ENCODE measurements around the gene GPR18. TPM values are rescaled to one million over a fixed set of nuclear protein-coding genes. Genes with fewer than 3 reads are reported as not detected.

GPR18 gene
- polyA plus RNA-seq (ENCODE audit: insufficient read length) = 0.28 TPM
- long read RNA-seq, donor 1 = 0 reads
- long read RNA-seq, donor 2 = 0 reads
- long read RNA-seq, donor 3 = 0 reads
- long read RNA-seq, donor 4 = 0 reads
- long read RNA-seq, donor 5 = 0 reads
- long read RNA-seq, donor 6 = 0 reads
- long read RNA-seq, donor 7 = 0 reads
- long read RNA-seq, donor 8 = 0 reads

DNA sequence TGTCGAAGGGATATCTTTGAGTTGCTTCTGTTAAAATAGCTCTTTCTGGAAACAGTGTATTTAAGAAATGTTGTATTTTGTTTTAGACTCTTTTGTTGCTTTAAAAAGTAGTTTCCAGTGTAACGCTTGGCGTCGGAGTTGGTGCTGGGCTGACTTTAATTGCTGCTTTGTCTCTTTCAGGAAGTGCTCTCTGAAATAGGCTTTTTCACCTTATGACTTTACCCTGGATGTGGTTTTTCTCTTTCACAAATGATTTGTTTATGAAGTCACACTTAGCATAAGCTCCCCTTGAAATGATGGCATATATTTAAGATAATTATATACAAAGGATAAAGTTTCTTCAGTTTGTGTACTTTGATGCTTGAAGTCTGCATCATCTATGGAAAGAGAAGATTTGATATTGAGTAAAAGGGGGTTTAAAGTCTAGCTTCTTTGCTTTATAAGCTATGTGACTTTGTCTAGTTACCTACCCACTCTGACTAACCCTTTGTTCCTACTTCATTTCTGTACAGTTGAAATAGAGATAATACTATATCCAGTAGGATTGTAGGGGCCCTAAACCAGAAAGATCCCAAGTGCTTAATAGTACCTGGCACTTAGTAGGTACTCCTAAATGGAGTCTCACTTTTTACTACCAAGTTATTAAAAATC lies at the start of gene GPR18:
Gene GPR18 (minus strand): TSS at position 170 of the 651 bp plus-strand sequence. CDS start 2,507 bp downstream, outside the sequence.
- DNase-seq = no peak

- DNase-seq = no peak
Observed at GRCh38 chr13:99307648-99308339, 49.6 kb upstream of the GPR18 start.

- DNase-seq = peak; percentile 39
Observed at GRCh38 chr13:99307247-99307646, 49.1 kb upstream of the GPR18 start, which contains the start of gene GPR183. Gene GPR183 (minus strand): TSS chr13:99307399. CDS start chr13:99296145, 11,254 bp downstream.

- DNase-seq = no peak
Observed at GRCh38 chr13:99305566-99305965, 47.4 kb upstream of the GPR18 start.

DNA sequence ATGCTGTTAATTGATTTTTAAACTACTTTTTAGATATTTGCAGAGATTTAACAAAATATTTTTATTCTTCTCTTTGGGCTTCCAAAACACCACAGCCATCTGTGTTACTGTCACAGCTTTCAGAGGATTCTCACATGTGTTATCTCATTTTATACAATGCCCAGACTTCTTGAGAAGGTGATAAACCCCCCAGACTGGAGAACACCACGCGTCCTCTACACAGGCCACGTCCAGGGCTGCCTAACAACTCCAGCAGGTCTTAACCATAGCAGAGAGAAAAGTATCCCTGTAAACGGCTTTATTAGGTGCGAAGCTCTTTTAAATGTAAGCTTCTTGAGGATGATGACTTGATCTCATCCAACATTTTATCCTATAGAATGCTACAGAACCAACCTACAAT lies 47.0 kb upstream of the GPR18 start:
- no peak for DNase-seq

GRCh38 chr13:99304541-99304940 lies 46.4 kb upstream of the GPR18 start:
- DNase-seq = no peak

GRCh38 chr13:99303863-99304521 lies 45.8 kb upstream of the GPR18 start:
- DNase-seq = no peak

DNA sequence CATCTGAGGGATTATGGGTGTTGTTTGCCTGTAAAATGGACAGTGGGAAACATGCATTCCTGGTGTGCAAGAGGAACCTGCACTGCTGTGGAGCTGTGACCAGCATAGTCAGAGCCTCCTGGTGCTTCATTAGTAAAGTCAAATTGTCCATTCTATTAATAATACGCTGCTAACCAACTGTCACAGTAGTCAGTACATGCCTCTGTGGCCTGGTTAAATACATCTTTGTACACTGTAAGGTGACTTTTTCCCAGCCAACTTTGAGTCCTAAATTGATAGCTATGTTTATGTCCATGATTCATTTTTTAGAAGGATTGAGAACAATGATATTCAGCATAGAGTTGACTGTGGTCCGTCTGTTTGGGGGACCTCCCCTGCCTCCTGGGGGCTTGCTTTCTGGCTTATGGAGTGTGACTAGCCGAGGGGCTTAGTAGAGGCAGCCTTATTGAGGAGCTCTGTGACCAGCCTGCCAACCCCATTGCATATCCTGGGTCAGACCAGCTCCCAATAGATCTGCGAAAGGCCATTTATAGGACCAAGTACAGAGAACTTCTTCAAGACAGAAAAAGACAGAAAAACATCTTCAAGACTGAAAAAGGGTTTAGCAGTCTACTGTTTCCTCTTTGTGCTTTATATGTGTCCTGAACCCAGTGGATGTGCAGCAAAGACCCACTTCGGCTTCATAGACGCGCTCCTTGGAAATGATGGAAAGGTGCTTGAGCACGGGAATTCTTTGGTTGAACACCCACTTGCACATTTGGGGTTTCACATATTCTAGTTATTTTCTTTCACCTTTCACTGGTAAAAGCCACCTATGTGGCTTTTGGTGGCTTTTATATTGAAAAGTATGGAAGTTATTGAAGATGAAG lies 44.7 kb upstream of the GPR18 start:
- DNase-seq = no peak

DNA sequence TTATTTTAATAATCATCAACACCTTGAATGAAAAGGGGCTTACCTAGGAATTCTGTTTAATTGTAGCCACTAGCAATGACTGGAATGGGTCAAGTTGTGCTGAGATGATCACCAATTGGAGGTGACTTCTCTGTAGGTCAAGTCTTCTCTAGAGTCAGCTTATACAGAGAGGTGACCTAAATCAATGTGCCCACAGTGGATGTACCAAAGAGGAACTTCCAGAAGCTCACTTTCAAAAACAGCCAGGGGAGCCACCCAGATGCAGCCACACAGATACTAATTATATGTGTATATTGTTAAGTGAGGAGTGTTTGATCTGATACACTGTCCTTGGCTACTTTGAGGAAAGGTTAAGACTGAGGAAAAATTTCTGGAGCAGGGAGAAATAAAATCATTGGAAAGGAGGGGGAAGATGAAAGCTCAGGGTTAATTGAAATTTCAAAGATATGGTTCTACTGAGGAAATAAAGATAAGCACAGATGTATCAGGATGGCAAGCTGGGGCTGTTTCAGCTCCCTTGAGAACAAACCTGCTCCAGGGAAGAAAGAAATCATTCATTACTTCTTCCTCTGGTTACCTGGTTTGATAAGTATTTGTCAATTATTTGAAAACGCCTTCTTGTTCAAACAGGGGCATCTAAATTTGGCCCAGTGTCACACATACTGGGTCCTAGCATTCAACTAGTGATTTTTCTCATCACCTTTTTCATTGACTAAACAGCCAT lies 43.9 kb upstream of the GPR18 start:
- no peak for DNase-seq

- DNase-seq = no peak
Observed at GRCh38 chr13:99301056-99301838, 43.1 kb upstream of the GPR18 start.

- no peak for DNase-seq
Observed at GRCh38 chr13:99299920-99300341, 41.8 kb upstream of the GPR18 start.

DNA sequence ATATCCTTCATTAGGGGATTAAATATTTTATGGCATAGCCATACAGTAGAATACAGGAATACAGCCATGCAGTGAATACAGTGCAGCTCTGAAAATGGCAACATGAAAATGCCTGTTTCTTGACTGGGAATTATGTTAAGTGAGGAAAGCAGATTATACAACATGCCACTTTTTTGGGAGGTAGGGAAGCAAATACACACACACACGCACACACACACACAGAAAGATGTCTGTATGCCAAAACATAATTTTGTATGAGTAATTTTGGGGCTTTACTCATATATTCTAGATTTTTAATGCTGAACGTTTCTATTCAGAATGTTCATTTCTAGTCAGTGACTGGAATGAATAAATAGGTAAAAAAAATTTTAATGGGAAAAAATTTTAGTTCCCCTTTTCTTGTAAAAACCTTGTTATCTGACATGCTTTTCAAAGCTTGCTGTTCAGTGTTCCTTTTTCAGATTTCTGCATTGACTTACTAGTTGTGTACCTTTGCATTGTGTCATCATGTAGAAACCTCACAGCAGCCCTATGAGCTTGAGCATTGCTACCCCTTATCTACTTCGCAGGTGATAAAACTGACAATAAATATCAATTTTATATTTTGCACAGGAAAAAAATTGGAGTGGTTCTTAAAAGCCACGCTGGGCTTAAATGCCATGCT lies 41.2 kb upstream of the GPR18 start:
- DNase-seq = no peak

DNA sequence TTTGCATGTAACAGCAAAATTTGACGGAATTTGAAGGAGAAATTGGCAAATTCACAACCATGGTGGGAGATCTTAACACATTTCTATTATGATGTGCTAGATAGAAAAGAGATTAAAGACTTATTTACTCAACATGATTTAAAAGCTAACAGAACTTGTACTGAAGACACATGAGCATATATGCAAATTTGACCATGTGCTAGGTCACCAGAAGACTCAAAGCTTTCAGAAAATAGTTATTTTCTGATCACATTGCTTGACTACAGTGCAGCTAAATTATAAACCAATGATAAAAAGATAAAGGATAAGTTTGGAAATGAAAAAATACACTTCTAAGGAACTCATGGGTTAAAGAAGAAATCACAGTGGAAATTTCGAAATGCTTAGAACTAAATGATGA lies 39.9 kb upstream of the GPR18 start:
- no peak for DNase-seq

- DNase-seq = no peak
Observed at GRCh38 chr13:99297331-99297730, 39.2 kb upstream of the GPR18 start.

- no peak for DNase-seq
Observed at GRCh38 chr13:99296398-99296797, 38.2 kb upstream of the GPR18 start.

DNA sequence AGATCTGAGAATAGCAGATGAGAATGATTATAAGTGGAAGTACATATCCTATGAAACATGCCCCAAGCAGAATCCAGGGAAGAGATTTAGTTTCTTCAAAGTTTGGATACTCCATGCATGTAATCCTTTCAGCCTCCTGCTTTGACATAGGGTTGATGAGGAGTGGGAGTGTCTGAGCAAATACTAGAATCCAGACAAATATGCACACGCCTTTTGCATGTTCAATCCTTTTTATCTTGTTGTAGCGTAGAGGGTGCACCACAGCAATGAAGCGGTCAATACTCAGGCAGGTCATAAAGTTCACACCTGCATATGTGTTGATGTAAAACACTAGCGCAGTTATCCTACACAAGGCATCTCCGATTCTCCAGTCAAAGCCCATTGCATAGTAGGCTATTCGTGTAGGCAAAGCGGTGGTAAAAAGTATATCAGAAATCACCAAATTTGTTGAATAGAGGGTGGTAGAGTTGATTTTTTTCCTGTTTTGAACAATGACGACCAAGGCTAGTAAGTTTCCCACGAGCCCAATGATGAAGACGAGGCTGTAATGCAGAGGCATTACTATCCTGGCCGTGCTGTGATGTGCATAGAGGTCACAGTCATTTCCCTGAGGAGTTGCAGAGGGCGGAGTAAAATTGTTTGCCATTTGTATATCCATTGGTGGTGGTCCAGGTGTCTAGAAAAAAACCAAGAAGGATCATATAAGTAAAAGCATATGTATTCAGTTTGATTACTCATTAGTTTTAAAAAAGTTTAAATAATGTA lies 37.5 kb upstream of the GPR18 start:
- no peak for DNase-seq

GRCh38 chr13:99294958-99295357 lies 36.8 kb upstream of the GPR18 start:
- DNase-seq = no peak

DNA sequence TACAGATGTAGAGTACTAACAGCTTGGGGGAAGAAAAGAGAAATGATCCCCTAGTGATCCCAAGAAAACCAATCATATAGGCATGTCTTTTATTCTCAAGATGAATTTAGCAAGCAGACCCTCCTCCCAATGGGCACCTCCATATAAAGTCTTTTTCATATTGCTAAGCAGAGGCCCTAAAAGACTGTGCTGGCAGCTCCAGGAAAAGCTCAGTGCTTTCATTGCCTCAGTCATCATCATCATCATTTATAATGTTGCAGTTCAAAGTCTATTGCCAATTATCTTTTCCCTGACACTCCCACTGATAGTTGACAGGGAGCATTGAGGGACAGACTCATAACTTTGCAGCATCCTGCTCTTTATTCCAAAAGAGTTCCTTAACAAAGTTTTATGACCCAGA lies 36.0 kb upstream of the GPR18 start:
- no peak for DNase-seq

DNA sequence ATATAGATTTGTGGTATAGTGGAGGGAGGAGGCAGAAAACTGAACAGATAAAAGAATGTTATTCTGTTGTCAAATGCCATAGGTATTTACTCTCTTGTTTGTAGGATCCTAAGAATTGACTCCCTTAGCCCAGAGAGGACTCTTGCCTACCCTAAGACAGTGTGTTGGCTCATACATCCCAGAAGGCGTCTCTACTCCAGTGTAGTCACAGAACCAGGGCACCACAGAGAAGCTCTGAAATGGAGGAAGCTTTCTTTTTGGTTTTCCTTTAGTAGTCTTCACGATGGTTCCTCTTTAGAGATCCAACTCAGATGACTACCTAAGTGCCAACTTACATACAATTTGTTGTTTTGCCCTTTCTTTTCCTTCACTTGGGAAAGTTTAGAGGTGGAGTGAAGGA lies 35.0 kb upstream of the GPR18 start:
- DNase-seq = no peak

Measured in left kidney (tissue), 8 donors.